SH-SY5Y (cell line): ENCODE data around the gene ITPR3.

Source experiments
- GATA2 ChIP-seq: IDR thresholded peaks from 2 replicates; pipeline ENCODE4 v1.6.1; 2011; ENCODE audit warnings: mild to moderate bottlenecking, low read depth, low read length
- GATA3 ChIP-seq: IDR thresholded peaks from 2 replicates; pipeline ENCODE4 v1.6.1; 2011; ENCODE audit warnings: low read depth, mild to moderate bottlenecking, low read length, moderate library complexity

Gene ITPR3

DNA sequence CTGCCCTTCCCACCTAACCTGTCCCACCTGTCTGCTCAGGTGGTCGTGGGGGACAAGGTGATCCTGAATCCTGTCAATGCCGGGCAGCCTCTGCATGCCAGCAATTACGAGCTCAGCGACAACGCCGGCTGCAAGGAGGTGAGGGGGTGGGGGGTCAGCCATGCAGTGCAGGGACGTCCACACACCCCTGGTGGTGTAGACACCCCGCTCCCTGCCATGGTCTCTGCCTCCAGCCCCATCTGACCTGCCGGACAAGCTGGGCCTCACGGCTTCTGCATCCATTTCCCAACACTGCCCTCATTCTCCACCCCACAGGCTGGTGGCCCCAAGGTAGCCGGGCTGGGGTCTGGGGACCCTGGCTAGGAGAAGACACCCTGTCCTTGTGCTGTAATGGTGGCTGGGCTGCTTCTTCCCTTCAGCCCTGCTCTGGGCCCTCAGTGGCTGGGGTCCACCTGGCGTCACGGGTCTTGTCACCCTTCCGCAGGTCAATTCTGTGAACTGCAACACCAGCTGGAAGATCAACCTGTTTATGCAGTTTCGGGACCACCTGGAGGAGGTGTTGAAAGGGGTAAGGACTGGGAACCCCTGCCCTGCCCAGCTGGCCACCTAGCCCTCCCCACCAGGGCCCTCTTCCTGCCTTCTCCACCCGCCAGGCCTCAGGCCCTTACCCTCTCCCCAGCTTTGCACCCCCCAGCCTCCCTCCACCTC lies 38.0 kb downstream of the ITPR3 start:
- TF ChIP-seq GATA3 = no peak
- no peak for TF ChIP-seq GATA2

DNA sequence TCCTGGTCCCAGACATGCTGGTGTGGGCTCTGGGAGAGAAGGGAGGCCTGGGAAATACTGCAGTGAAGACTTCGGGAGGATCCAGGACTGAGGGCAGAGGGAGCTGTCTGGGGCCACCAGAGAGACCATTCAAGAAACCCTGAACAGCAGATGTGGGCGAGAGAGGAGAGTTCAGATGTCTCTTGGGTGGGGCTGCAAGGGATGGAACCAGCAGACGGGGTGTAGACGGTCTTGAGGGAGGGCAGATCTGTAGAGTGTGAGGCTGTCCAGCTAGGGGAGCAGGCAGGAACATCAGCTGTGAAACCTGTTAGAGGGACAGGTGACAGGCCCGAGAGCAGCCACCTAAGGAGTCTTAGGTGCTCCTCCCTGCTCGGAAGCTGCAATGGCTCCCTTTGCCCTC lies 38.9 kb downstream of the ITPR3 start:
- TF ChIP-seq GATA3 (no peak), GATA2 (no peak)

DNA sequence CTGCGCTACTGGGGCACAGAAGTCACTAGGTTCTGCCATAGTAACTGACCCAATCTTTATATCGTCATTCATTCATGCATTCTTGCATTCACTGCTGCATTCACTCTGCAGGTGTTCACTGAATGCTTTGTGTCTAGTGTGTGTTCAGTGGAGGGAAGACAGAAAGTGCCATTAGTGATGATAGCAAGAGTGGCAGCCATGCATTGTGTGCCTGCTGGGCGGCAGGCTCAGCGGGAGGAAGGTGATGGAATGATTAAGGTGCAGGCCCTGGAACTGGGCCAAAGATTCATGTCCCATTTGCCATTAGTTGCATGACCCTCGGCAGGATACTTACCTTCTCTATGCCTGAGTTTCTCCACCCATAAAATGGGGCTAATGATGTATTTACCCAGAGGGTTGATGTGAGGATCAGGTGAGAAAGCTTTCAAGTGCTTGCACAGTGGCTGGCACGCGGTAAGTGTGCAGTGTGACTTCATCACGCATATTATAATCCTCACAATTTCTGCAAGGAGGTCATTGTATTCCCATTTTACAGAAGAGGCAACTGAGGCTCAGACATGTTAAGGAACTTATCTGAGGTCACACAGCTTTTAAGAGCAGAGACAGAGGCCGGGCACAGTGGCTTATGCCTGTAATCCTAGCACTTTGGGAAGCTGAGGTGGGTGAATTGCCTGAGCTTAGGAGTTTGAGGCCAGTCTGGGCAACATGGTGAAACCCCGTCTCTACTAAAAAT lies 40.1 kb downstream of the ITPR3 start:
- TF ChIP-seq GATA3 (no peak), GATA2 (no peak)

DNA sequence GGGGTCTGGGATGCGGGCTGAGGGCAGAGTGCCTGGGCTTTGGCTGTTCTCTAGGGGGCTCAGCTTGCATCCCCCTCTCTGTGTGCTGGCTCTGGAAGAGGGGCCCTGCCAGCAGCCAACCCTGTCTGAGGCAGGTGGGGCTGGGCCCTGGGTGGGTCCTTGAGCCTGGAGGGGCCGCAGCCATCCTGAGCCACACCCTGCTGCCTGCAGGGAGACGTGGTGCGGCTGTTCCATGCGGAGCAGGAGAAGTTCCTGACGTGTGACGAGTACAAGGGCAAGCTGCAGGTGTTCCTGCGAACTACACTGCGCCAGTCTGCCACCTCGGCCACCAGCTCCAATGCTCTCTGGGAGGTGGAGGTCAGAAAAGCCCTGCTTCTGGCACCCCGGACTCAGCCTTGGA lies 41.2 kb downstream of the ITPR3 start:
- TF ChIP-seq GATA3 (no peak), GATA2 (no peak)

DNA sequence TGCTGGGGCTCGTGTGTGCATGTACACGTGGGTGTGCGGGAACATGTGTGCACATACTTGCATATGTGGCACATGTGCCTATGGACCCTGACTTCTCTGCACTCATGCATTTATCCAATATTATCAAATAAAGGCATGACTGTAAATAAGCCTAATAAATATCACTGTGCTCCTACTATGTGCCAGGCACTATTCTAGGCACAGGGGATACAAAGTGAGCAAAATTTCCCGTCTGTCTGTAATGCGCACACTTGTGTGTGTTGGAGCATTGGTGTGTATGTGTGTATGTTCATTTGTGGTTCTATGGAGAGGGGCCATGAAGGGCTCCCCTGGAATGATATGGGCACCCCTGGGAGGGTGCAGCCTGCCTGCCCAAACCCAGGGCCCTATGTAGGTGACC lies 41.9 kb downstream of the ITPR3 start:
- no peak for TF ChIP-seq GATA2
- no peak for TF ChIP-seq GATA3

DNA sequence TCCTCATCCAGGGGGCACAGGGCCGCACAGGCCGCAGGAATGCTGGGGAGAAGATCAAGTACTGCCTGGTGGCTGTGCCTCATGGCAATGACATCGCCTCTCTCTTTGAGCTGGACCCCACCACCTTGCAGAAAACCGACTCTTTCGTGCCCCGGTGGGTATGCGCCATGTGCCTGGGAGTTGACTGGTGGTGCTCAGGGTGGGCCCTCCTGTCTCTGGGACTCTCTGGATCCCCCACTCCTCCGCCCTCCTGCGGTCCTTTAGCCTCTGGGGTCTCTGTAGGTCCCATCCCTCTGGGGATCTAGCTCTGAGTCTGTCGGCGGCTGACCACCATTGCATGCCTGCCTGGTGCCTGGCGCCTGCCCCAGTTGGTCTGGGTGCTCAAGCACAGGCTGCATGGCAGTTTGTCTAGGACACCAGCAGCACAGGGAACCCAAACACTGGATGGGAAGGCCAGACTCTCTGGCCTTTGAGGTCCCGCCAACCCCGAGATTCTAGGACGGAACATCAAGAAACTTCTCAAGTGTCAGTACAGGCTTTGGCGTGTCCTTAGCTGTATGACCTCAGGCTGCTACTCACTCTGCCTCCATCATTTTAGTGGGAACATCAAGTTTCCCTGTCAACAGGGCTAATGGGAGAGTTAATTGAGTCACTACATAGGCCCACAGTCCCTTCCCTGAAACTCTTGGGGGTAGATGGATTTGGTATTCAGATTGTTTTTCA lies 42.8 kb downstream of the ITPR3 start:
- TF ChIP-seq GATA3 (no peak), GATA2 (no peak)

DNA sequence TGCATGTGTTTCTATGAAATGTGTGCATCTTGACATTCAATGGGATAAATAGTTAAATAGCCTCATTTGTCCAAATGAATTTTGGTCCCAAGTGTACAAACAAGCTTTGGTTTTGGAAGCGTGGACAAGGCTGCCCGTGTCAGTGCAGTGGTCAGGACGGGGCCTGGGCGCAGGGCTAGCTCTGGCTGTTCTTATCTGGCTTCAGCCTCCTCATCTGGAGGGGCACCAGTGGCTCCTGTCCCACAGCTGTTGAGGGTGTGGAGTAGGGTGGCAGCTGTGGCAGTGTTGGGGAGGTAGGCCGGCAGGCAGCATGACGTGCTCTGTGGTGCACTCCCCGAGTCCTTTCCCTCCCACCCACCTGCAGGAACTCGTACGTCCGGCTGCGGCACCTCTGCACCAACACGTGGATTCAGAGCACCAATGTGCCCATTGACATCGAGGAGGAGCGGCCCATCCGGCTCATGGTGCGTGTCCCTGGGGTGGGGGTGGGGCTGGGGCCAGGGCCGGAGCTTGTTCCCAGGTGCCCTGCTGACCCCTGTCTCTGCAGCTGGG lies 43.5 kb downstream of the ITPR3 start:
- TF ChIP-seq GATA2 (no peak), GATA3 (no peak)

DNA sequence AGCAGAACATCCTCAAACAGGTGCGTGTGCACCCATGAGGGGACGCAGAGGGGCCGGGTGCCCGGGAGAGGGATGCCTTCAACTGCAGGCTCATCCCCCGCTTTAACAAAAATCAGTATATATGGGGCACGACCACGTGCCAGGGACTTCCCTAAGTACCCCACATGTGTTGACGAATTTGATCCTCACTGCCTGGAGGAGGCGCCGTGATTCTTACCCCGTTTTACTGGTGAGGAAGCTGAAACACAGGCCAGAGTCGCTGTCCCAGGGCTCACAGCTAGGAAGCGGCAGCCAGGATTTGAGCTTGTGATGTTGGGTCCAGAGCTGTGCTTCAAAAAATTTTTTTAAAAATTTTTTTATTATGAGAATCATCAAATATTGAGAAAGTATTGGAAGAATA lies 44.8 kb downstream of the ITPR3 start:
- TF ChIP-seq GATA2 (no peak), GATA3 (no peak)

DNA sequence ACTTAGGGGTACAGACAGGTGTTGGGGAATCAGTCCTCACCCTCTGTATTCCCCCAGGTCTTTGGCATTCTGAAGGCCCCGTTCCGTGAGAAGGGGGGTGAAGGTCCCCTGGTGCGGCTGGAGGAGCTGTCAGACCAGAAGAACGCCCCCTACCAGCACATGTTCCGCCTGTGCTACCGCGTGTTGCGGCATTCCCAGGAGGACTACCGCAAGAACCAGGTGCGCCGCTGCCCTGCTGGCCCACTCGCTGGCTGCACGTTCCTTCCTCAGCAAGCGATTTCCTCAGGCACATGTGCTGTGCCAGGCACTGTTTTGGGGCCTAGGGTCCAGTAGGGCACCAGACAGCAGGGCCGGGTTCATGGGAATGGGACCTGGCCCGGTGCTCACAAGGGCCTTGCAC lies 46.0 kb downstream of the ITPR3 start:
- TF ChIP-seq GATA3 (no peak), GATA2 (no peak)

DNA sequence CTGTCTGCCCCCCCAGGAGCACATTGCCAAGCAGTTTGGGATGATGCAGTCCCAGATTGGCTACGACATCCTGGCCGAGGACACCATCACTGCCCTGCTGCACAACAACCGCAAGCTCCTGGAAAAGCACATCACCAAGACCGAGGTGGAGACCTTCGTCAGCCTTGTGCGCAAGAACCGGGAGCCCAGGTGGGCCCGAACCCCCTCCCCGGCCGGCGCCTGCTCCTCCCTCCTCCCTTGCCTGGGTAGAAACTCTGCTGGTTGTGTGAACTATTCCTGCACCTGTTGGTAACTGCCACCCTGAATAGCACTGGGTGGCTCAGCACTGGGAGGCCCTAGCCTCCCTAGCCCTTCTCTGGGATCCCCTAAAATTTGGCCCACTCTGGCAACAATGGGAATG lies 46.7 kb downstream of the ITPR3 start:
- no peak for TF ChIP-seq GATA3
- no peak for TF ChIP-seq GATA2

DNA sequence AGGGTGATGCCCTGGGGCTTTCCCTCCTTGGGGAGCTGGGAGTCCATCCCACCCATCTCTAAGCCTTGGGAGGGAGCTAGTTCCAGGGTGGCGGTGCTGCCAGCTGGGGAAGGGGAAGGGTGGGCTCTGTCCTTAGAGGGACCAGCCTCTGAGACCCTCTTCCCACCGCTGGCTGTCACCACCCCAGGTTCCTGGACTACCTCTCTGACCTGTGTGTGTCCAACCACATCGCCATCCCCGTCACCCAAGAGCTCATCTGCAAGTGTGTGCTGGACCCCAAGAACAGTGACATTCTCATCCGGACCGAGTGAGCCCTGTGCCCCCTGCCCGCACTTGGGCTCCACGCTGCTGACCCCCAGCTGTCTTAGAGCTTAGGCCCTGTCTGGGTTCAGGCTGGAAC lies 47.2 kb downstream of the ITPR3 start:
- no peak for TF ChIP-seq GATA3
- TF ChIP-seq GATA2 = no peak

DNA sequence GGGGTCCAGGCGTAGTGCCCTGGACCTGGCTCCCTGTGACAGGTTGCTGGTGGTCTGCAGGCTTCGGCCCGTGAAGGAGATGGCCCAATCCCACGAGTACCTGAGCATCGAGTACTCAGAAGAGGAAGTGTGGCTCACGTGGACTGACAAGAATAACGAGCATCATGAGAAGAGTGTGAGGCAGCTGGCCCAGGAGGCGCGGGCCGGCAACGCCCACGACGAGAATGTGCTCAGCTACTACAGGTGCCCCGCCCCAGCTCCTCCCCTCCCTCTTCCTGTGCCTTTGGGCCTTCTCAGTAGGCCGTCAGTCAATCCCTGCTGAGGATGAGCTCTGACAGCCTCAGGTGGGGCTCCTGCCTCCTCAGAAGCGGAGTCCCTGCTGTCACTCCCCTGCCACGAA lies 47.8 kb downstream of the ITPR3 start:
- TF ChIP-seq GATA3 (no peak), GATA2 (no peak)

DNA sequence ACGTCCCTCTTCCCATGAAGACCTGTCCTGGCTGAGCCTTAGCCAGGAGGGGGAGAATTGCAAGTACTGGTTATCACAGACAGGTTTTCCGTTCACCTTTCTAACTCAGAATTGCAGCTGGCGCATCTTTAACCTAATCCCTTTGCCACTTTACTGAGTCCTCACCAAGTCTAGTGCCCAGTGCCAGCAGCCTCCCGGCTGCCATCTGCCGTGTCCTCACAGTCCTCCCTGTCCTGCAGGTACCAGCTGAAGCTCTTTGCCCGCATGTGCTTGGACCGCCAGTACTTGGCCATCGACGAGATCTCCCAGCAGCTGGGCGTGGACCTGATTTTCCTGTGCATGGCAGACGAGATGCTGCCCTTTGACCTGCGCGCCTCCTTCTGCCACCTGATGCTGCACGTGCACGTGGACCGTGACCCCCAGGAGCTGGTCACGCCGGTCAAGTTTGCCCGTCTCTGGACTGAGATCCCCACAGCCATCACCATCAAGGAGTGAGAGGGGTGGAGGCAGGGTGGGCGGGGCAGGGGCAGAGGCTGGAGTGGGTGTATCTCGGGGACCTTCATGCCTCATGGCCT lies 49.1 kb downstream of the ITPR3 start:
- TF ChIP-seq GATA3 (no peak), GATA2 (no peak)
